ENCODE results near the gene CDON.

DNA sequence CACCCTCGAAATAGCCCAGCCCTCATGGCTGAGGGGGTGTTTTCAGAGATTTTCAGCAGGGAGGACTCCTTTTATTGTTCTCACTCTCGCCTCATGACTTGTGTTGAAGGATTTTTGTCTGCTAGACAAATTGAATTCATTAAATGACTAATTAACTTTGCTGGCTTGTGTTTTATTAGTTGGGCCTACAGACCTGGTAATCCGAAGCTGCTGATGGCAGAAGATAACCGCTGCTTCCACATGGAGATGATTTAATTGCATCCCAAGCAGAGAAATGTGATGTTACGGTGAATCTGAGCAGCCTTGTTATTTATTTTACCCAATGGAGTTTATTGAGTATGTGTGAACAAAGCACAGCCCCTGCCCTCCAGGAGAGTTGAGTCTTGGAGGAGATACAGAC, 40.5 kb upstream of the CDON start:
- TF ChIP-seq, protein P1, sequence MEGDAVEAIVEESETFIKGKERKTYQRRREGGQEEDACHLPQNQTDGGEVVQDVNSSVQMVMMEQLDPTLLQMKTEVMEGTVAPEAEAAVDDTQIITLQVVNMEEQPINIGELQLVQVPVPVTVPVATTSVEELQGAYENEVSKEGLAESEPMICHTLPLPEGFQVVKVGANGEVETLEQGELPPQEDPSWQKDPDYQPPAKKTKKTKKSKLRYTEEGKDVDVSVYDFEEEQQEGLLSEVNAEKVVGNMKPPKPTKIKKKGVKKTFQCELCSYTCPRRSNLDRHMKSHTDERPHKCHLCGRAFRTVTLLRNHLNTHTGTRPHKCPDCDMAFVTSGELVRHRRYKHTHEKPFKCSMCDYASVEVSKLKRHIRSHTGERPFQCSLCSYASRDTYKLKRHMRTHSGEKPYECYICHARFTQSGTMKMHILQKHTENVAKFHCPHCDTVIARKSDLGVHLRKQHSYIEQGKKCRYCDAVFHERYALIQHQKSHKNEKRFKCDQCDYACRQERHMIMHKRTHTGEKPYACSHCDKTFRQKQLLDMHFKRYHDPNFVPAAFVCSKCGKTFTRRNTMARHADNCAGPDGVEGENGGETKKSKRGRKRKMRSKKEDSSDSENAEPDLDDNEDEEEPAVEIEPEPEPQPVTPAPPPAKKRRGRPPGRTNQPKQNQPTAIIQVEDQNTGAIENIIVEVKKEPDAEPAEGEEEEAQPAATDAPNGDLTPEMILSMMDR (conservative IDR thresholded peaks at IDR 0.05; ENCODE audit: low read length): no peak
- TF ChIP-seq EZH2phosphoT487 (IDR thresholded peaks at IDR 0.05; ENCODE audit: borderline replicate concordance): no peak
